Calu3 (cell line): ENCODE measurements around the gene SYCP3. TPM values are rescaled to one million over a fixed set of nuclear protein-coding genes. Genes with fewer than 3 reads are reported as not detected.

Experiments used
- BruUV-seq: library from RNA; stranded (reverse); fragments of 400-500 nt; replicated peaks from 2 replicates; lab custom pipeline; 2021; lab: Mats Ljungman, UMichigan
- CTCF ChIA-PET: fragments of 300-600 bp; sonication (Branson Sonifier 250); formaldehyde crosslinking; loops from one replicate; lab custom pipeline; 2022; ENCODE audit warnings: antibody characterized with exemption; lab: Charles Lee
- DNase-seq: peaks from one replicate; pipeline ENCODE4 v3.0.0; 2022
- H3K27ac Mint-ChIP-seq: one replicate; pipeline ENCODE4 v1.8.0; 2022; ENCODE audit warnings: mixed read lengths; ENCODE audit not compliant: unreplicated experiment
- H3K27me3 Mint-ChIP-seq: one replicate; pipeline ENCODE4 v1.8.0; 2022; ENCODE audit warnings: mixed read lengths; ENCODE audit not compliant: unreplicated experiment
- H3K36me3 Mint-ChIP-seq: one replicate; pipeline ENCODE4 v1.8.0; 2022; ENCODE audit warnings: mild to moderate bottlenecking, moderate library complexity, mixed read lengths; ENCODE audit not compliant: insufficient read depth, unreplicated experiment
- H3K4me1 Mint-ChIP-seq: one replicate; pipeline ENCODE4 v1.8.0; 2022; ENCODE audit warnings: mild to moderate bottlenecking, low read depth, mixed read lengths; ENCODE audit not compliant: unreplicated experiment
- H3K4me3 Mint-ChIP-seq: one replicate; pipeline ENCODE4 v1.8.0; 2022; ENCODE audit warnings: mild to moderate bottlenecking, low read depth, moderate library complexity, mixed read lengths; ENCODE audit not compliant: unreplicated experiment
- H3K9me3 Mint-ChIP-seq: one replicate; pipeline ENCODE4 v1.8.0; 2022; ENCODE audit warnings: low read depth, mixed read lengths; ENCODE audit not compliant: unreplicated experiment
- CTCF ChIP-seq: fragments of 200-600 bp; IDR thresholded peaks from one replicate; pipeline ENCODE4 v1.8.0; 2022; ENCODE audit warnings: antibody characterized with exemption; ENCODE audit not compliant: unreplicated experiment
- intact Hi-C: fragments of 100-400 bp; cut with micrococcal nuclease; formaldehyde crosslinking; loops from one replicate; pipeline ENCODE4 v1.10.0; 2022; ENCODE audit not compliant: unreplicated experiment
- total RNA-seq: library from RNA; stranded (reverse); gene quantifications from 2 replicates; pipeline ENCODE4 v1.2.3, GENCODE V29; 2022

Gene SYCP3
- total RNA-seq, 1 experiment from 2014 or later, result 0.12 TPM

GRCh38 chr12:101775816-101776215 is 36.6 kb upstream of the SYCP3 start:
- H3K4me3 Mint-ChIP-seq, result no peak overlapping the region
- intact Hi-C loops, result loop anchor here (10.0 kb wide), 5 partner anchors 159 to 1099 kb away; partner anchors contain the start of genes IGF1 and WASHC3
- no peaks in the 10 kb centered on the region for H3K4me1 Mint-ChIP-seq
- CTCF ChIA-PET, result no interaction called here
- no TSS peak for BruUV-seq
- H3K27me3 Mint-ChIP-seq, result no peaks in the 10 kb centered on the region
- no peak overlapping the region for H3K27ac Mint-ChIP-seq
- no peaks in the 10 kb centered on the region for H3K9me3 Mint-ChIP-seq
- H3K36me3 Mint-ChIP-seq, result no peaks in the 10 kb centered on the region
- no peak for DNase-seq
- TF ChIP-seq CTCF, result no peak

GRCh38 chr12:101773650-101774162 is 34.4 kb upstream of the SYCP3 start:
- Mint-ChIP-seq H3K36me3 (no peaks in the 10 kb centered on the region), H3K4me3 (no peak overlapping the region), H3K9me3 (no peaks in the 10 kb centered on the region), H3K27ac (no peak overlapping the region), H3K27me3 (no peaks in the 10 kb centered on the region), H3K4me1 (peaks cover 7% of the 10 kb centered on the region)
- intact Hi-C loops, result loop anchor here (1.0 to 10.0 kb wide), 9 partner anchors 57 to 1101 kb away; partner anchors contain the start of genes GNPTAB, IGF1 and WASHC3
- peak; percentile 70 for DNase-seq
- no TSS peak for BruUV-seq
- peak; percentile 88 for TF ChIP-seq CTCF
- CTCF ChIA-PET, result interaction anchor here (0.6 to 1.9 kb wide), 7 partner anchors 14 to 1043 kb away, joined by 3 to 19 read pairs (median 4); partner anchors contain the start of genes DRAM1 and GNPTAB

- no TSS peak for BruUV-seq
- H3K9me3 Mint-ChIP-seq, result no peaks in the 10 kb centered on the region
- CTCF ChIA-PET, result interaction anchor here (1.9 kb wide), 1 partner anchor 58 kb away, joined by 19 read pairs; the partner anchor contains the start of gene GNPTAB
Observed at GRCh38 chr12:101772012-101772775, 32.9 kb upstream of the SYCP3 start.

GRCh38 chr12:101769865-101770264 is 30.6 kb upstream of the SYCP3 start:
- Mint-ChIP-seq H3K27ac (no peak overlapping the region), H3K36me3 (no peaks in the 10 kb centered on the region), H3K9me3 (no peaks in the 10 kb centered on the region), H3K4me1 (peaks cover 7% of the 10 kb centered on the region), H3K27me3 (no peaks in the 10 kb centered on the region), H3K4me3 (no peak overlapping the region)
- no TSS peak for BruUV-seq
- no peak for DNase-seq
- intact Hi-C loops, result loop anchor here (10.0 kb wide), 5 partner anchors 165 to 1105 kb away; partner anchors contain the start of genes IGF1 and WASHC3
- TF ChIP-seq CTCF, result no peak
- CTCF ChIA-PET, result no interaction called here

More at GRCh38 chr12:101772012-101772775, 32.9 kb upstream of the SYCP3 start:
- H3K27ac Mint-ChIP-seq, result no peak overlapping the region
- peaks cover 7% of the 10 kb centered on the region for H3K4me1 Mint-ChIP-seq
- intact Hi-C loops, result loop anchor here (2.0 to 10.0 kb wide), 8 partner anchors 59 to 1103 kb away; partner anchors contain the start of genes GNPTAB, IGF1 and WASHC3
- DNase-seq, result no peak
- no peaks in the 10 kb centered on the region for H3K36me3 Mint-ChIP-seq
- no peaks in the 10 kb centered on the region for H3K27me3 Mint-ChIP-seq
- no peak overlapping the region for H3K4me3 Mint-ChIP-seq
- TF ChIP-seq CTCF, result no peak
